ENCODE data around the gene MED22.
"Not testable (repeated sequence)": the region's sequence is repeated elsewhere in the genome, so short reads cannot be mapped to it uniquely, and the experiment has no call there.

Gene MED22

GRCh38 chr9:133333566-133333965 lies 14.4 kb downstream of the MED22 start:
- DNase-seq: no peak

- DNase-seq: no peak
Measured at GRCh38 chr9:133333011-133333410, 14.9 kb downstream of the MED22 start.

GRCh38 chr9:133332381-133332730 lies 15.6 kb downstream of the MED22 start:
- DNase-seq: no peak

DNA sequence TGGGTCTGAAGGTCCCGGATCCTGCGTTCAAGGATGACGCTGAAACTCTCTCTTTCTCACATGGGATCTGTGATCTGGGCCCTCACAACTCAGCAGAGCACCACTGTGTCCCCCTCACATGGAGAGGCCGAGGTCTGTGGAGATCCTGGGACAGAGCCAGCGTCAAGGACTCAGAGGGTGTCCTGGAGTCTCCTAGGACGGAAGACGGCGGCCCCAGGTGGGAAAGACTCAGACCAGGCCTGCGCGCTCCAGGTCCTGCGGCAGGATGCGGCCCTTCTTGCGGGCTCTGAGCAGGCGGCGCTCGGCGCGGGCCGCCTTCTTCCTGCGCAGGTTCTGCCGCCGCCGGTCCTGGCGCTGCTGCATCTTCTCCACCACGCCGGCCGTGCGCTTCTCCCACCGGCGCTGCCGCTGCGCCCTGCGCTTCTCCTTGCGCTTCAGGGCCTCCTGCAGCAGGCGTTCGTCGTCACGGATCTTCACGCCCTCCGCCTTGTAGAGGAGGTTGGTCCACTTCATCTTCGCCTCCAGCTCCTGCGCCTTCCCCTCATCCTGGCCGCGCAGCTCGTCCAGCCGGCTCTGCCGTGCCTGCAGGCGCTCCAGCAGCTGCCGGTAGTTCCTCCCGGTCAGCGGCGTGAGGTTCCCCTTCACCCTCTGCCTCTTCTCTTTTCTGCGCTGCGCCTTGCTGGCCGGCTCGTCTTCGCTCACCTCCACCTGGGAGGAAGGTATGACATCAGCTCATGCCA lies 16.1 kb downstream of the MED22 start:
- DNase-seq: no peak

DNA sequence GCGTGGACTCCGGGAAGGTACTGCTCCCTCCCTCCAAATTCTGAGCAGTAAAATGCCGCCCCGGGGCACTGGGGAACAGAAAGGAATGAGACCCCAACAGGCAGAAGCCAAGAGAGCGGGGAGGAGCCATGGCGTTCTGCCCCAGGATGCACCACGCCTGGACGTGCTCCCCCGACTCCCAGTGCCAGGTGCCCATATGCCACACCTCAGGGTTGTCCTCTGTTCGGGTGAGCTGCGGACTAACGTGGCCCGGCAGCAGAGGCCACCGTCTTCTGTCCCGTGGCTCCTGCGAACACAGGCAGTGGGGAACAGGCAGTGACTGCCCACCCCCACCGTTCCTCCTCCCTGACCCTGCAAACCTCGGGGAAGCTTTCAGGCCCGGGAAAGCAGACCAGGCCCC lies 16.7 kb downstream of the MED22 start:
- no peak for DNase-seq

- not testable (repeated sequence) for DNase-seq
Measured at GRCh38 chr9:133329306-133330156, 18.4 kb downstream of the MED22 start.

GRCh38 chr9:133327834-133328484 lies 20.0 kb downstream of the MED22 start:
- no peak for DNase-seq

DNA sequence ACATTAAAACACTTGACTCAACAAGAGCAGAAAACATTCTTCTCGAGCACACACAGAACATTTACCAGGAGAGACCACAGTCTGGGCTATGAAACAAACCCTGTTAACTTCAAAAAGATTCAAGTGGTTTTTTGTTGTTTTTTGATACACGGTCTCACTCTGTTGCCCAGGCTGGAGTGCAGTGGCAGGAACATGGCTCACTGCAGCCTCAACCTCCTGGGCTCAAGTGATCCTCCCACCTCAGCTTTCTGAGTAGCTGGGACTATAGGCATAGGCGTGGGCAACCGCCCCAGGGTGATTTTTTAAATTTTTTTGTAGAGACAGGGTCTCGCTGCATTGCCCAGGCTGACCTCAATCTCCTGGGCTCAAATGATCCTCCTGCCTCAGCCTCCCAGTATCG lies 20.9 kb downstream of the MED22 start:
- not testable (repeated sequence) for DNase-seq

DNA sequence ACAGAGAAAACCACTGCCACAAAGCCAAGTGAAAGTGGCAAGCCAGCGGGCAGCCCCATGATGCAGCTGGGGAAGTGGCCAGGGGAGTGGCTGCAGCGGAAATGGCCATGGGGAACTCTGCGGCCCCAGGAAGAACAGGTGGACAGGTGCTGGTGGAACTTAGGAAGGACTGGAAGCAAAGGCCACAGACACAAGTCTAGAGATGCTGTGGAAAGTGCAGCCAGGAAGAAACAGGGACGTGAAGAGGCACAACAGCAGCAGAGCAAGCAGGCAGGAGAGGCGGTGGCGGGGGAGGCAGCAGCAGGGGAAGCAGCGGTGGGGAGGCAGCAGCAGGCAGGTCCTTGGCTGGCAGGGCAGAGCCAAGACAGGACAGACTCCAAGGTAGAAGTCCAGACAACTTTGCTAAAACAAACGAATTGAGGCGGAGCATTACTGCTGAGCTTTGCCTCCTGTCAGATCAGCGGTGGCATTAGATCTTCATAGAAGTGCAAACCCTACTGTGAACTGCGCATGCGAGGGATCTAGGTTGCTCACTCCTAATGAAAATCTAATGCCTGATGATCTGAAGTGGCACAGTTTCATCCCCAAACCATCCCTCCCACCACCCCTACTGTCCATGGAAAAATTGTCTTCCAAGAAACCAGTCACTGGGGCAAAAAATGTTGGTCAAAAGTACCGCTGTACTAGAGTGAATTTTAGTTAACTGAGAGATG lies 23.8 kb downstream of the MED22 start:
- DNase-seq: no peak

DNA sequence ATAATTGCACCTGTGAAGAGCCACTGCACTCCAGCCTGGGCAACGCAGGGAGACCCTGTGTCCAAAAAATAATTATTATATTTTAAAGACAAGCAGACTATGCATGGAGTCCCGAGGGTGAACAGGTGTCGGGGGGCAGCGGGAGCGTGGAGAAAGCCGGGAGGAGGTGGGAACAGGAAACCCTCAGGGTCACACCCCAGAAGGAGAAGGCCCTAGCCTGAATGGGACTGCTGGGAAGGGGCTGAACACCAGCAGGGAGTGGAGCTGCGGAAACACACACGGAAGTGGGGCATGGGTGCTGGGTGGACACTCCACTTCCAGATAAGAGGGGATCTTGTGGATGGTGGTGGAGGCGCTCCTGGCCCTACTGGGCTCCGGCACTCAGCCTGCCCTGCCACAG lies 24.7 kb downstream of the MED22 start:
- no peak for DNase-seq

DNA sequence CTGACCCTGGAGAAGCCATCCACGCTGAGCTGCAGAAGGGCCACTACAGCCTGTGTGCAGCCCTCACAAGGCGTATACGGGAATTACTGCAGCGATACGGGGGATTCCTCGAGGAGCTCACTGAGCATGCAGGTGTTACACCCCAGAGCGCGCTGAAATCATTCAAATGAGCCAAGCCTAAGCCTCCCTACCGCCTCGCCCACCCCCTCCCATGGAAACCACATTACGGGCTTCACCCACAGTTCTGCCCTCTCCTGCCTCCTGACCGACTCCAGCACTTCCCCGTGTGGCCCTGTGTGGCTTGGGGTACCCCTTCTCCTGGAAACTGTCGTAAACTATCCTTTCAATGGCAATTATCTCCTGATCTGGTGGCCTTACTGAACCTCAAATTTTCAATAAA lies 25.2 kb downstream of the MED22 start:
- DNase-seq: no peak

- no peak for DNase-seq
Measured at GRCh38 chr9:133321411-133321935, 26.5 kb downstream of the MED22 start.

- no peak for DNase-seq
Measured at GRCh38 chr9:133320421-133320881, 27.5 kb downstream of the MED22 start.

DNA sequence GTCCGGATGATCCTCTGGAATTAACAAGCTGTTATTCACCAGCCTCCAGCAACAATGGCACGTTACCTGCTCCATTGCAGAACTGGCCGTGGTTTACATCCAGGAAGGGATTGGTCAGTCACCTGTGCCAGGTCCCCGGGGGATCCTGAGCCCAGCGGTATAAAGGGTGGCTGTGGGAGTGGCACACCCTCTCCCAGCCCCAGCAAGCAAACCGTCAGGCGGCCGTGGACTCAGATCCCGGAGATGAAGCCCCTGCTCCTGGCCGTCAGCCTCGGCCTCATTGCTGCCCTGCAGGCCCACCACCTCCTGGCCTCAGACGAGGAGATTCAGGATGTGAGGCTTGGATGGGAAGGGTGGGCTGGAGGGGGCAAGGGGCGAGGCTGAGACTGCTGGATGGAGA lies 30.4 kb downstream of the MED22 start:
- DNase-seq: not testable (repeated sequence)

GRCh38 chr9:133315997-133316396 lies 31.9 kb downstream of the MED22 start:
- no peak for DNase-seq

GRCh38 chr9:133309608-133310007 lies 38.3 kb downstream of the MED22 start:
- DNase-seq: no peak

GRCh38 chr9:133307301-133307700 lies 40.6 kb downstream of the MED22 start:
- no peak for DNase-seq

GRCh38 chr9:133306242-133307204 lies 41.4 kb downstream of the MED22 start:
- DNase-seq: no peak

GRCh38 chr9:133305731-133306130 lies 42.2 kb downstream of the MED22 start:
- no peak for DNase-seq

- DNase-seq: no peak
Measured at GRCh38 chr9:133304477-133305377, 43.2 kb downstream of the MED22 start.

GRCh38 chr9:133304158-133304470 lies 43.8 kb downstream of the MED22 start:
- no peak for DNase-seq

Measured in CD4-positive, alpha-beta T cell treated with Interleukin-12 subunit alpha and Interleukin-12 subunit beta, for 1 hour (primary cell).